NT2/D1 (cell line): ENCODE measurements around the gene ZNF862.

Experiments
- DNase-seq: peaks from one replicate; pipeline ENCODE4 v3.0.0-alpha.2; 2011; ENCODE audit warnings: low read depth, low spot score
- H3K27me3 ChIP-seq: 2 replicates; pipeline ENCODE4 v1.6.0; 2011; ENCODE audit warnings: mild to moderate bottlenecking; ENCODE audit not compliant: insufficient read length, insufficient read depth
- H3K36me3 ChIP-seq: 2 replicates; pipeline ENCODE4 v1.6.1; 2011; ENCODE audit warnings: mild to moderate bottlenecking, low read length, mixed read lengths; ENCODE audit not compliant: insufficient read depth, insufficient read length
- H3K4me1 ChIP-seq: 2 replicates; pipeline ENCODE4 v1.5.1; 2011; ENCODE audit not compliant: insufficient read depth, insufficient read length
- H3K4me3 ChIP-seq: 2 replicates; pipeline ENCODE4 v1.5.1; 2011; ENCODE audit warnings: low read depth; ENCODE audit not compliant: insufficient read length
- H3K9ac ChIP-seq: 2 replicates; pipeline ENCODE4 v1.6.0; 2011; ENCODE audit warnings: low read depth; ENCODE audit not compliant: insufficient read length
- H3K9me3 ChIP-seq: 2 replicates; pipeline ENCODE4 v1.5.1; 2011; ENCODE audit warnings: mild to moderate bottlenecking, low read length; ENCODE audit not compliant: insufficient read depth
- SUZ12 ChIP-seq: IDR thresholded peaks from 2 replicates; pipeline ENCODE4 v1.6.1; 2011; ENCODE audit not compliant: insufficient read length, insufficient read depth; ENCODE audit errors: extremely low read depth
- YY1 ChIP-seq: IDR thresholded peaks from 2 replicates; pipeline ENCODE4 v1.6.1; 2011; ENCODE audit not compliant: insufficient read length, insufficient read depth
- ZNF274 ChIP-seq: IDR thresholded peaks from 2 replicates; pipeline ENCODE4 v1.6.1; 2011; ENCODE audit warnings: mild to moderate bottlenecking, low read depth, low read length

ZNF862 gene

GRCh38 chr7:149880638-149881311, 42.6 kb downstream of the ZNF862 start:
- Histone ChIP-seq H3K9me3 (no peaks in the 10 kb centered on the region), H3K4me3 (no peak overlapping the region), H3K4me1 (peaks cover 8% of the 10 kb centered on the region), H3K36me3 (no peaks in the 10 kb centered on the region), H3K9ac (no peak overlapping the region), H3K27me3 (peaks cover 3% of the 10 kb centered on the region)
- DNase-seq: no peak
- TF ChIP-seq ZNF274 (no peak), YY1 (no peak), SUZ12 (no peak)

GRCh38 chr7:149881328-149882247, 43.4 kb downstream of the ZNF862 start:
- Histone ChIP-seq H3K36me3 (no peaks in the 10 kb centered on the region), H3K4me3 (no peak overlapping the region), H3K4me1 (peaks cover 8% of the 10 kb centered on the region), H3K9me3 (no peaks in the 10 kb centered on the region), H3K27me3 (peaks cover 2% of the 10 kb centered on the region), H3K9ac (no peak overlapping the region)
- TF ChIP-seq SUZ12: no peak
- no peak for TF ChIP-seq ZNF274
- no peak for TF ChIP-seq YY1
- no peak for DNase-seq

GRCh38 chr7:149882248-149883047, 44.3 kb downstream of the ZNF862 start:
- DNase-seq: no peak
- H3K27me3 ChIP-seq: peaks cover 2% of the 10 kb centered on the region
- H3K9me3 ChIP-seq: no peaks in the 10 kb centered on the region
- H3K4me1 ChIP-seq: peaks cover 8% of the 10 kb centered on the region
- no peak overlapping the region for H3K9ac ChIP-seq
- H3K4me3 ChIP-seq: no peak overlapping the region
- no peak for TF ChIP-seq ZNF274
- no peak for TF ChIP-seq SUZ12
- TF ChIP-seq YY1: no peak
- no peaks in the 10 kb centered on the region for H3K36me3 ChIP-seq

GRCh38 chr7:149883048-149883438, 44.9 kb downstream of the ZNF862 start:
- no peak overlapping the region for H3K4me3 ChIP-seq
- H3K27me3 ChIP-seq: peaks cover 2% of the 10 kb centered on the region
- no peak for TF ChIP-seq YY1
- no peak for TF ChIP-seq ZNF274
- TF ChIP-seq SUZ12: no peak
- no peaks in the 10 kb centered on the region for H3K36me3 ChIP-seq
- DNase-seq: no peak
- H3K9me3 ChIP-seq: no peaks in the 10 kb centered on the region
- no peak overlapping the region for H3K9ac ChIP-seq
- H3K4me1 ChIP-seq: peaks cover 8% of the 10 kb centered on the region

- TF ChIP-seq YY1 (no peak), ZNF274 (no peak), SUZ12 (no peak)
- Histone ChIP-seq H3K4me1 (peaks cover 6% of the 10 kb centered on the region), H3K4me3 (no peak overlapping the region), H3K9me3 (no peaks in the 10 kb centered on the region), H3K9ac (no peak overlapping the region), H3K27me3 (peaks cover 2% of the 10 kb centered on the region), H3K36me3 (no peaks in the 10 kb centered on the region)
- DNase-seq: peak; percentile 62
Measured at GRCh38 chr7:149883452-149883861, 45.3 kb downstream of the ZNF862 start.

GRCh38 chr7:149884016-149884415, 45.8 kb downstream of the ZNF862 start:
- no peak for DNase-seq
- Histone ChIP-seq H3K4me1 (peaks cover 6% of the 10 kb centered on the region), H3K9me3 (no peaks in the 10 kb centered on the region), H3K9ac (no peak overlapping the region), H3K27me3 (peaks cover 2% of the 10 kb centered on the region), H3K4me3 (no peak overlapping the region), H3K36me3 (no peaks in the 10 kb centered on the region)
- no peak for TF ChIP-seq YY1
- TF ChIP-seq ZNF274: no peak
- no peak for TF ChIP-seq SUZ12
